Neuronal stem cell (in vitro differentiated cells): Measurements from ENCODE around the gene UNC93A.
"Not testable (repeated sequence)": the region's sequence is repeated elsewhere in the genome, so short reads cannot be mapped to it uniquely, and the experiment has no call there.

ENCODE experiments used
- DNase-seq: peaks from one replicate; pipeline ENCODE4 v3.0.0-alpha.2; 2013; ENCODE audit warnings: low spot score
- H2AFZ ChIP-seq: one replicate; pipeline ENCODE4 v1.6.1; 2013; ENCODE audit warnings: mild to moderate bottlenecking, low read length, inconsistent platforms
- H2AK5ac ChIP-seq: 2 replicates; pipeline ENCODE4 v1.6.1; 2013; ENCODE audit warnings: low read depth, mild to moderate bottlenecking, inconsistent platforms, low read length, moderate library complexity, mixed read lengths
- H2BK120ac ChIP-seq: 2 replicates; pipeline ENCODE4 v1.6.1; 2013; ENCODE audit warnings: low read depth, mild to moderate bottlenecking, inconsistent platforms, low read length, moderate library complexity, mixed read lengths
- H2BK12ac ChIP-seq: one replicate; pipeline ENCODE4 v1.6.1; 2013; ENCODE audit warnings: low read length, inconsistent platforms
- H2BK15ac ChIP-seq: 2 replicates; pipeline ENCODE4 v1.6.1; 2013; ENCODE audit warnings: mild to moderate bottlenecking, low read length, inconsistent platforms, mixed read lengths
- H2BK5ac ChIP-seq: one replicate; pipeline ENCODE4 v1.6.1; 2013; ENCODE audit warnings: inconsistent platforms, mild to moderate bottlenecking, low read length, moderate library complexity
- H3K14ac ChIP-seq: one replicate; pipeline ENCODE4 v1.6.1; 2013; ENCODE audit warnings: low read length, inconsistent platforms
- H3K18ac ChIP-seq: 2 replicates; pipeline ENCODE4 v1.6.1; 2013; ENCODE audit warnings: low read length, inconsistent platforms
- H3K23ac ChIP-seq: 2 replicates; pipeline ENCODE4 v1.6.1; 2013; ENCODE audit warnings: low read depth, mild to moderate bottlenecking, mixed read lengths, low read length, inconsistent platforms; ENCODE audit not compliant: poor library complexity
- H3K27ac ChIP-seq: replicated peaks from 3 replicates; pipeline ENCODE4 v1.5.1; 2013; ENCODE audit warnings: low read length, inconsistent platforms
- H3K27me3 ChIP-seq, 3 experiments: 2 replicates each; pipeline ENCODE4 v1.6.1; 2013; ENCODE audit warnings: low read length in 3 of 3, mild to moderate bottlenecking in 2 of 3, inconsistent platforms in 1 of 3, low read depth in 1 of 3, mixed read lengths in 1 of 3, moderate library complexity in 1 of 3; ENCODE audit not compliant: control insufficient read depth in 3 of 3, insufficient read depth in 3 of 3
- H3K36me3 ChIP-seq, 2 donors: replicated peaks in 1 of 2; 2 replicates each; pipeline ENCODE4 v1.6.1; 2013; ENCODE audit warnings: low read length in 2 of 2; ENCODE audit not compliant: control insufficient read depth in 2 of 2, insufficient read depth in 2 of 2
- H3K4ac ChIP-seq: 2 replicates; pipeline ENCODE4 v1.6.1; 2013; ENCODE audit warnings: inconsistent platforms, mild to moderate bottlenecking, low read length, moderate library complexity
- H3K4me1 ChIP-seq, 2 donors: 1 replicate in 1 of 2; 2 replicates in 1 of 2; pipeline ENCODE4 v1.6.1; 2013; ENCODE audit warnings: low read length in 2 of 2, low read depth in 1 of 2; ENCODE audit not compliant: control insufficient read depth in 2 of 2, insufficient read depth in 1 of 2
- H3K4me2 ChIP-seq: one replicate; pipeline ENCODE4 v1.6.1; 2013; ENCODE audit warnings: mild to moderate bottlenecking, low read length, inconsistent platforms; ENCODE audit not compliant: insufficient read depth, poor library complexity, severe bottlenecking
- H3K4me3 ChIP-seq, 2 donors: 2 replicates each; pipeline ENCODE4 v1.5.1; 2013; ENCODE audit warnings: low read length in 2 of 2, mild to moderate bottlenecking in 2 of 2, inconsistent platforms in 1 of 2, moderate library complexity in 1 of 2
- H3K79me1 ChIP-seq: one replicate; pipeline ENCODE4 v1.6.1; 2013; ENCODE audit warnings: low read depth, mild to moderate bottlenecking, inconsistent platforms, low read length, moderate library complexity
- H3K9ac ChIP-seq: one replicate; pipeline ENCODE4 v1.6.1; 2013; ENCODE audit warnings: mild to moderate bottlenecking, low read depth, low read length, inconsistent platforms; ENCODE audit not compliant: poor library complexity
- H3K9me3 ChIP-seq, 2 donors: replicated peaks in 1 of 2; 2 replicates each; pipeline versions ENCODE3 to v1.6.1; 2013; ENCODE audit warnings: low read length in 2 of 2, mild to moderate bottlenecking in 2 of 2, inconsistent platforms in 1 of 2, low read depth in 1 of 2, mixed read lengths in 1 of 2, moderate library complexity in 1 of 2; ENCODE audit not compliant: control insufficient read depth in 2 of 2, insufficient read depth in 1 of 2
- H4K8ac ChIP-seq: one replicate; pipeline ENCODE4 v1.6.1; 2013; ENCODE audit warnings: low read depth, mild to moderate bottlenecking, inconsistent platforms, low read length, moderate library complexity
- H4K91ac ChIP-seq: one replicate; pipeline ENCODE4 v1.6.1; 2013; ENCODE audit warnings: low read length, low read depth, mild to moderate bottlenecking, inconsistent platforms; ENCODE audit not compliant: poor library complexity
- WGBS, 2 donors: extraction: QIAGEN DNeasy Blood & Tissue Kit; methylation state at CpG; one replicate each; pipeline ENCODE4 v1.1.7; 2013; ENCODE audit warnings: missing lambda C conversion rate in 2 of 2, mixed read lengths in 1 of 2; ENCODE audit not compliant: insufficient read length in 2 of 2, insufficient replicate concordance in 1 of 2; ENCODE audit errors: extremely low coverage in 2 of 2; 5-methylcytosine and 5-hydroxymethylcytosine counted together

Gene UNC93A

DNA sequence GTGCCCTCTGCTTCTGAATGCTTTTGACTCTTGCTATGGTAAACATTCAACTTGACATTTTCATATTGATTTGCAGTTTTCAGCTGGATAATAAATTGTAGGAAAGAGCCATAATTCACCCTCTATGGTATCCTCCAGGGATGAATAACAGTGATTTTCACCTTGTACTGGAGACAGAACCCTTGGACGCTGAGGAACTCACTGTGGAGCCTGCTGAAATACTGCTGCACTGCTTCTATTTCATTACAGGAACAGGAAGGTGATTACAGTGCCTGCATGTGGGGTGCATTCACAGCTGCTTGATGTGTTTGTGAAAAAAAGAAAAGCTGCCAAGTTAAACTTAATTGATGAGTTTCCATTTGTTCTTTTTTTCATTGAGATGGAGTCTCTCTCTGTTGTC lies 70.1 kb downstream of the UNC93A start:
- WGBS, 2 donors, result no CpG with 5 or more reads among the region's 1 CpG
- H3K4me2 ChIP-seq, H2BK15ac ChIP-seq, H2BK12ac ChIP-seq, H3K14ac ChIP-seq, H2BK120ac ChIP-seq, H3K79me1 ChIP-seq, H3K27ac ChIP-seq, H2AK5ac ChIP-seq, H3K9ac ChIP-seq, H3K4me3 ChIP-seq, H4K8ac ChIP-seq, H2AFZ ChIP-seq, H3K23ac ChIP-seq, H3K4me1 ChIP-seq, H4K91ac ChIP-seq, DNase-seq, H3K4ac ChIP-seq, H3K18ac ChIP-seq, H2BK5ac ChIP-seq, H3K36me3 ChIP-seq, H3K27me3 ChIP-seq, H3K9me3 ChIP-seq: not testable (repeated sequence)
